ENCODE results near the gene IL10RA.
A peak's percentile ranks its signal among the peaks of the same experiment; 100 is the strongest.

The IL10RA gene

DNA sequence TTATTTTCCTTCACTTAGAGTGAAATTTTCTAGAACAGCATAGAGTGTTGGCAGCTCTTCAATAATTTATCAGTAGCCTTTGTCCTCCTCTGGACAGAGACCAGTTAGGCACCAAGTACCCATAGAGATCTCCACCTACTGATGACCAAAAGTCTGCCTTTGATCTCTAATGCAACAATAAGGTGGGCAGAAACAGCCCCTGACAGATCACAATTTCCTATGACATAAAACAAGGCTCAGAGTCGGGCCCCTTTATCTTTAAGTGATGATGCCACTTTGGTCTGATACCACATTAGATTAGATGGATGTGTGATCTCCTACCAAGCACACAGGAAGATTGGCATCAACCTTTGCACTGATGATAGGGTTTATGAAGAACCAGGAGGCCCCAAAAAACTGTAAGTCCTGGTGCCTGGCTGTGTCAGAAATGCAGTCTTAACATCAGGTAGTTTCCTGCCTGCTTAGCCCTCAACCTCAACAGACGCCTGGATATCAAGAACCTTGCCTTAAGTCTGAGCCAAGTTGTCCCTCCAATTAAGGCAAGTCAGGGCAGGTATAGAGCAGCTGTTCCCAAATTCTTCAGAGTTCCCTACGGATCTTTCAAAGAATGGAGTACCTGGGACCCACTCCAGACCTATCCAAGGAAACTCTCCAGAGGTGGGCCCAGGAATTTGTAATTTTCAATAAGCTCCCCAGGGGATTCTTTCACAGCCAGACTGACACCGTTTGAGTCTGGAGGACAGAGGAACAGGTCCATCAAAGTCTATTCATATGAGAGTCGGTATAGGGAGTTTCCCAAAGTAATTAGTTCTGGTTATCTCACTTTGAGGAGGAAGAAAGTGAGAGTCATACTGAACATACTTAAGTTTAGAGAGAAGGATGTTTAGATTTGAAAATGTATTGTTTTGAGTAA is 60.1 kb downstream of the IL10RA start:
- Mint-ChIP-seq H3K9me3 (no peaks in the 10 kb centered on the region), H3K27me3 (ENCODE audit: low read depth) (peaks cover 13% of the 10 kb centered on the region), H3K36me3 (ENCODE audit: low read depth) (no peaks in the 10 kb centered on the region), H3K27ac (no peak overlapping the region), H3K4me3 (no peak overlapping the region), H3K4me1 (peaks cover 12% of the 10 kb centered on the region)
- TF ChIP-seq CTCF (IDR thresholded peaks at IDR 0.05; ENCODE audit: unreplicated experiment in 3 of 3), result no peak

DNA sequence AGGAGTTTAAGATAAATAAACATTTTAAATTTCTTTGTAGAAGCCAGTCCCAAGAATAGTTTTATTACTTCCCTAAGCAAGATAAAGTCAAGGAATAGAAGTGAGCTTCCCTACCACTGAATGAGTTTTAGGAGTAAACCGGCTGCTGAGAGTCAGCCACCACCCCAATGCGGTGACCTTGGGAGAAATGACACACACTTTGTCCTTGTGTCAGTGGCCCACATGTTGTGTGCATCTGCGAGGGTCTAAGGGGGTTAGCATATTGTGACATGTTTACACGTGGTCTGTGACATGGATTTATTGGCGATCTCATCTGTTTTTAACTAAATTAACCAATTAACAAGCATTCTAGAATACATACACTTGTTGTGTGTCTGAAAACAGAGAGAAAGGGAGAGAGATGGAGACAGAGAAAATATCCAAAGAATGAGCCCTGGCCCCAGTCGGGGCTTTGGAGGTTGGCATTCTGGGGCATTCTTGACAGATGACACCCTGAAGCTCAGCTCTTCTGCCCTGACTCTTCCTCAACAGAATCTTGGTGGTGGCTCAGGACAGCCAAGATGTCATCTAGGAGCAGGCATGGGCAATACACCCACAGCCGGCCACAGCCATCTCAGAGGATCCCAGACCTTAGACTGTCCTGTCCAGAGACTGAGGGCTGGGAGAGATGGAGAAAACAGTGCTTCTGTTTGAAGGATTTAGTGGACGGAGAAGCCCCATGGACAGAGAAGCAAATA is 60.9 kb downstream of the IL10RA start:
- H3K27me3 Mint-ChIP-seq (ENCODE audit: low read depth), result peaks cover 9% of the 10 kb centered on the region
- TF ChIP-seq CTCF (IDR thresholded peaks at IDR 0.05; ENCODE audit: unreplicated experiment in 3 of 3), result no peak
- H3K9me3 Mint-ChIP-seq, result no peaks in the 10 kb centered on the region
- H3K4me3 Mint-ChIP-seq, result no peak overlapping the region
- peaks cover 20% of the 10 kb centered on the region for H3K4me1 Mint-ChIP-seq
- no peaks in the 10 kb centered on the region for H3K36me3 Mint-ChIP-seq (ENCODE audit: low read depth)
- H3K27ac Mint-ChIP-seq, result no peak overlapping the region

GRCh38 chr11:118047749-118048148 is 61.6 kb downstream of the IL10RA start:
- Mint-ChIP-seq H3K27ac (no peak overlapping the region), H3K36me3 (ENCODE audit: low read depth) (no peaks in the 10 kb centered on the region), H3K27me3 (ENCODE audit: low read depth) (peaks cover 9% of the 10 kb centered on the region), H3K9me3 (no peaks in the 10 kb centered on the region), H3K4me1 (peaks cover 26% of the 10 kb centered on the region), H3K4me3 (no peak overlapping the region)
- TF ChIP-seq CTCF (IDR thresholded peaks at IDR 0.05; ENCODE audit: unreplicated experiment in 3 of 3), result no peak

DNA sequence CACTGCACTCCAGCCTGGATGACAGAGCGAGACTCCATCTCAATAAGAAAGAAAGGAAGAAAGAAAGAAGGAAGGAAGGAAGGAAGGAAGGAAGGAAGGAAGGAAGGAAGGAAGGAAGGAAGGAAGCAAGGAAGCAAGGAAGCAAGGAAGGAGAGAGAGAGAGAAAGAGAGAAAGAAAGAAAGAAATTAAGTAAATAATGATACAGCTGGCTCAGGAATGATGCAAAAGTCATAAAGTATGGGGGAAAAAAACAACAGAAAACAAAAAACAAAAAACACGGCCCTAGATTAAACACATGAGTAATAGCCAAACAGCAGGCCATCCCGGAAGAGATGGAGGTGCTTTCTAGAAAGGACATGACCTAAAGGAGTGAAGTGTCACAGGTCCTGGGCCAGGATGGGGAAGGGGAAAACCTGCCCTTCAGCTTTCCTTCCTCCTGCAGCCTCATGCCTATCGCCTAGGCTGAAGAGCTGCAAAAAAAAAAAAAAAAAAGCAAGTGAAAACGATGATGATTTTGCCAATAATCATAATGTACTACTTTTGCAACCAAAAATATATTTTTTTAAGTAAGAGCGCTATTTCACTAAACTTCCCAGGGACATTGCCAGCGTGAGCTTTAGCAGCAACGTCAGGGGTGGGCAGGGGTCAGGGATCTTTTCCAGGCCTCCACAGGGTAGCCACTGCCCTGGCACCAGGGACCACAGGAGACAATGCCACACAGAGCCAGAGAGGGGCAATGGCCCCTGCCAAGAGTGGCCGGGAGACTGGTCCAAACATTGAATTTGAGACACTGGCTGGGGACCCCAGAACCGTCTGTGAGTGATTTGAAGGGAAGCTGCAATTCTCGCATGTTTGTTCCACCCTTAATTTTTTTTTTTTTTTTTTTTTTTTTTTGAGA is 62.5 kb downstream of the IL10RA start:
- no peaks in the 10 kb centered on the region for H3K9me3 Mint-ChIP-seq
- peaks cover 9% of the 10 kb centered on the region for H3K27me3 Mint-ChIP-seq (ENCODE audit: low read depth)
- H3K4me1 Mint-ChIP-seq, result peaks cover 34% of the 10 kb centered on the region
- no peaks in the 10 kb centered on the region for H3K36me3 Mint-ChIP-seq (ENCODE audit: low read depth)
- H3K4me3 Mint-ChIP-seq, result no peak overlapping the region
- TF ChIP-seq CTCF (IDR thresholded peaks at IDR 0.05; ENCODE audit: unreplicated experiment in 3 of 3), result no peak
- H3K27ac Mint-ChIP-seq, result peak overlapping the region in 1 of 3 experiments; percentile 4

DNA sequence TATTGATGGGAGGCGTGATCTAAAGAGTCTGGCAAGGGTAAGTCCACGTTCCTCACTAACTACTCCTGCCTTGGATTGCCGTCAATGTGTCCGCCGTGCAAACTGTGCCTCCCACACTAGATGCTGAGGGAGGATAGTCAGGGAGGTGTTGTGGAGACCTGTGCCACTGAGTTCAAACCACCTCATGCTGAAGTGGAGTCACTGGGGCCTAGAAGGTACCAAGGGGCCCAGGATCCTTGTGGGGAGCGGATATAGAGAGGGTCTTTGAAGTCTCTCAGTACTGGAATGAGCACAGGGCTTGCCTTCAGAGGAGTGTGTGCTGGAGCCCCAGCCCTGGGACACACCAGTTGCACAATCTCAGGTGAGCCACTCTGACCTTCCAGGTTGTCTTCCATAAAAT is 63.6 kb downstream of the IL10RA start:
- H3K4me1 Mint-ChIP-seq, result peaks cover 41% of the 10 kb centered on the region
- H3K4me3 Mint-ChIP-seq, result no peak overlapping the region
- H3K27ac Mint-ChIP-seq, result peak overlapping the region in 1 of 3 experiments; percentile 30
- H3K9me3 Mint-ChIP-seq, result no peaks in the 10 kb centered on the region
- peaks cover 6% of the 10 kb centered on the region for H3K27me3 Mint-ChIP-seq (ENCODE audit: low read depth)
- H3K36me3 Mint-ChIP-seq (ENCODE audit: low read depth), result no peaks in the 10 kb centered on the region
- TF ChIP-seq CTCF (IDR thresholded peaks at IDR 0.05; ENCODE audit: unreplicated experiment in 3 of 3), result no peak
